HepG2 (cell line): Measurements from ENCODE around the gene ACTN3.

Experiments used
- AFF4 ChIP-seq: sonication (generic); formaldehyde crosslinking; IDR thresholded peaks from 2 replicates; pipeline ENCODE4 v1.4.0; 2020; ENCODE audit warnings: missing genetic modification reagents
- BRCA1 ChIP-seq: sonication (generic); formaldehyde crosslinking; IDR thresholded peaks from 2 replicates; pipeline ENCODE4 v1.4.0; 2020; ENCODE audit warnings: missing genetic modification reagents
- CEBPB ChIP-seq: IDR thresholded peaks from 2 replicates; pipeline ENCODE4 v1.6.1; 2011; ENCODE audit warnings: low read depth, low read length, improper control_type of control experiment, borderline replicate concordance
- FOXM1 ChIP-seq: sonication (generic); formaldehyde crosslinking; IDR thresholded peaks from 2 replicates; pipeline ENCODE4 v1.5.0; 2020; ENCODE audit warnings: missing genetic modification reagents
- HMGXB3 ChIP-seq: sonication (generic); formaldehyde crosslinking; IDR thresholded peaks from 2 replicates; pipeline ENCODE4 v1.4.0; 2020; ENCODE audit warnings: missing genetic modification reagents, borderline replicate concordance
- LBX2 ChIP-seq: sonication (generic); formaldehyde crosslinking; IDR thresholded peaks from 2 replicates; pipeline ENCODE4 v1.5.0; 2020; ENCODE audit warnings: missing genetic modification reagents, mild to moderate bottlenecking, borderline replicate concordance
- MLXIP ChIP-seq: sonication (generic); formaldehyde crosslinking; IDR thresholded peaks from 2 replicates; pipeline ENCODE4 v1.9.0; 2021; ENCODE audit warnings: missing genetic modification reagents, borderline replicate concordance
- NR1H2 ChIP-seq: sonication (generic); formaldehyde crosslinking; IDR thresholded peaks from 2 replicates; pipeline ENCODE4 v1.8.1; 2022; ENCODE audit warnings: low read depth, missing genetic modification reagents, borderline replicate concordance
- NRL ChIP-seq: sonication (generic); formaldehyde crosslinking; IDR thresholded peaks from 2 replicates; pipeline ENCODE4 v1.5.0; 2020; ENCODE audit warnings: missing genetic modification reagents, mild to moderate bottlenecking, moderate library complexity, borderline replicate concordance
- REXO4 ChIP-seq: sonication (generic); formaldehyde crosslinking; IDR thresholded peaks from 2 replicates; pipeline ENCODE4 v1.8.0; 2022; ENCODE audit warnings: missing genetic modification reagents, mild to moderate bottlenecking, borderline replicate concordance
- TCF7 ChIP-seq: sonication (generic); IDR thresholded peaks from 2 replicates; pipeline ENCODE4 v1.6.1; 2016; ENCODE audit warnings: antibody characterized with exemption, low read depth
- ZEB1 ChIP-seq: IDR thresholded peaks from 2 replicates; pipeline ENCODE4 v1.6.1; 2012; ENCODE audit warnings: mild to moderate bottlenecking, low read depth, inconsistent platforms; ENCODE audit not compliant: insufficient replicate concordance
- ZFP82 ChIP-seq: sonication (generic); formaldehyde crosslinking; IDR thresholded peaks from 2 replicates; pipeline ENCODE4 v1.5.1; 2020; ENCODE audit warnings: mild to moderate bottlenecking, missing genetic modification reagents, borderline replicate concordance
- ZNF138 ChIP-seq: sonication (generic); formaldehyde crosslinking; IDR thresholded peaks from 2 replicates; pipeline ENCODE4 v1.5.0; 2020; ENCODE audit warnings: mild to moderate bottlenecking, low read depth, missing genetic modification reagents

GRCh38 chr11:66547662-66548009, 933 bp downstream of the ACTN3 start:
- TF ChIP-seq TCF7 (no peak), MLXIP (CRISPR knock-in tag) (no peak), NR1H2 (CRISPR knock-in tag) (no peak), FOXM1 (CRISPR knock-in tag) (no peak), REXO4 (CRISPR knock-in tag) (no peak), ZNF138 (CRISPR knock-in tag) (no peak), AFF4 (CRISPR knock-in tag) (no peak), BRCA1 (CRISPR knock-in tag) (no peak), CEBPB (no peak), ZEB1 (no peak), HMGXB3 (no peak), LBX2 (CRISPR knock-in tag) (no peak), ZFP82 (CRISPR knock-in tag) (no peak), NRL (CRISPR knock-in tag) (no peak)
